Upper lobe of right lung (tissue), 1 donor: Measurements from ENCODE around the gene PPP6R1. TPM values are rescaled to one million over a fixed set of nuclear protein-coding genes. Genes with fewer than 3 reads are reported as not detected.

ENCODE experiments used
- ATAC-seq: fragments of 200-7000 bp; cut with Tn5 transposase; one replicate; pipeline ENCODE4 v1.9.1; 2020; ENCODE audit warnings: mild to moderate bottlenecking, moderate library complexity
- DNase-seq: peaks from one replicate; pipeline ENCODE4 v3.0.0-alpha.2; 2020
- H3K27ac ChIP-seq: fragments of 200-600 bp; one replicate; pipeline ENCODE4 v1.8.0; 2022
- H3K27me3 ChIP-seq: fragments of 200-600 bp; one replicate; pipeline ENCODE4 v1.8.0; 2022; ENCODE audit warnings: mild to moderate bottlenecking
- H3K36me3 ChIP-seq: fragments of 200-600 bp; one replicate; pipeline ENCODE4 v1.8.0; 2022
- H3K4me1 ChIP-seq: fragments of 200-600 bp; one replicate; pipeline ENCODE4 v1.8.0; 2022
- H3K4me3 ChIP-seq: fragments of 200-600 bp; one replicate; pipeline ENCODE4 v1.8.0; 2022; ENCODE audit warnings: mild to moderate bottlenecking
- H3K9me3 ChIP-seq: fragments of 200-600 bp; one replicate; pipeline ENCODE4 v1.8.0; 2022
- intact Hi-C: fragments of 100-400 bp; cut with DNase I; formaldehyde crosslinking; loops from one replicate; pipeline ENCODE4 v1.11.0; 2022
- total RNA-seq: library from RNA; stranded (reverse); fragmentation: NEBNext Ultra II Directional; extraction: Animal tissue kit (Norgen Biotek cat#: 25700); gene quantifications from one replicate; pipeline ENCODE4 v1.2.1, GENCODE V29; 2021
- TF ChIP-seq, protein P1 (sequence below): fragments of 200-600 bp; IDR thresholded peaks from one replicate; pipeline ENCODE4 v1.8.0; 2022; ENCODE audit warnings: antibody characterized with exemption
- donor health status: DM: no; HTN: yes; CAD: no; lungs with severe emphysema.

Gene PPP6R1
- total RNA-seq, 1 donor from 2014 or later = 61.0 TPM

DNA sequence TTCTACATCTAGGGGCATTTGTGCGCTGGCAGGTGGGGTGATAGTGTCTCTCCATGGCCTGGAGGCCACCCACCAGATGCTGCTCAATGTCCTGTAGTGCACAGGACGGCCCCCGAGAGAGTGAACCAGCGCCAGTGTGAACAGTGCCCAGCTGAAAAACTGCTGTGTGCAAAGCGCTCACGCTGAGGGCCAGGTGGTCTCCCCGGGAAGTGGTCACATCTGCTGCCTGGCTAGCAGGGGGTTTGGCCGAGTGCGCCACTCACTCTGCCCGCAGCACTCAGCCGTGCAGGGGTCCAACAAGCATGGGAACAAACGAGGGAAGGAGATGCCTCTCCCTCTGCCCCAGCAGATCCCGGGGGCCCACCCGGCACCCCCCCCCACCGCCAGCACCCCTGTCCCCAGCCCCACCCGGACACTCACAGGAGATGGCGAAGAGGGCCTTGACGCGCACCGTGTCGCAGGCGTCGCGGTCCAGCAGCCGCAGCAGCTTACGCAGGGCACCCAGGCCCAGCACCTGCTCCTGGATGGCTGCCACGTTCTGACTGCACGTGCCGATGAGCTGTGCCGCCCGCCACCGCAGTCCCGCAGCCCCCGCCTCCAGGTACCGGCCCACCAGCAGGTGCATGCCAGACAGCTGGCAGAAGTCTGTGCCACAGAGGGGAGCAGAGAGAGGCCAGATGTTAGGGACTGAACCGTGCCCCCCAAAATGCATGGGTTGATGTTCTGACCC, 15.3 kb upstream of the PPP6R1 start:
- Histone ChIP-seq H3K36me3 (peaks cover 40% of the 10 kb centered on the region), H3K4me3 (no peak overlapping the region), H3K27ac (no peak overlapping the region), H3K4me1 (peaks cover 3% of the 10 kb centered on the region), H3K9me3 (no peaks in the 10 kb centered on the region), H3K27me3 (no peaks in the 10 kb centered on the region)
- intact Hi-C loops = no loop called here
- ATAC-seq (no peak), DNase-seq (no peak)
- TF ChIP-seq, protein P1, sequence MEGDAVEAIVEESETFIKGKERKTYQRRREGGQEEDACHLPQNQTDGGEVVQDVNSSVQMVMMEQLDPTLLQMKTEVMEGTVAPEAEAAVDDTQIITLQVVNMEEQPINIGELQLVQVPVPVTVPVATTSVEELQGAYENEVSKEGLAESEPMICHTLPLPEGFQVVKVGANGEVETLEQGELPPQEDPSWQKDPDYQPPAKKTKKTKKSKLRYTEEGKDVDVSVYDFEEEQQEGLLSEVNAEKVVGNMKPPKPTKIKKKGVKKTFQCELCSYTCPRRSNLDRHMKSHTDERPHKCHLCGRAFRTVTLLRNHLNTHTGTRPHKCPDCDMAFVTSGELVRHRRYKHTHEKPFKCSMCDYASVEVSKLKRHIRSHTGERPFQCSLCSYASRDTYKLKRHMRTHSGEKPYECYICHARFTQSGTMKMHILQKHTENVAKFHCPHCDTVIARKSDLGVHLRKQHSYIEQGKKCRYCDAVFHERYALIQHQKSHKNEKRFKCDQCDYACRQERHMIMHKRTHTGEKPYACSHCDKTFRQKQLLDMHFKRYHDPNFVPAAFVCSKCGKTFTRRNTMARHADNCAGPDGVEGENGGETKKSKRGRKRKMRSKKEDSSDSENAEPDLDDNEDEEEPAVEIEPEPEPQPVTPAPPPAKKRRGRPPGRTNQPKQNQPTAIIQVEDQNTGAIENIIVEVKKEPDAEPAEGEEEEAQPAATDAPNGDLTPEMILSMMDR = no peak

DNA sequence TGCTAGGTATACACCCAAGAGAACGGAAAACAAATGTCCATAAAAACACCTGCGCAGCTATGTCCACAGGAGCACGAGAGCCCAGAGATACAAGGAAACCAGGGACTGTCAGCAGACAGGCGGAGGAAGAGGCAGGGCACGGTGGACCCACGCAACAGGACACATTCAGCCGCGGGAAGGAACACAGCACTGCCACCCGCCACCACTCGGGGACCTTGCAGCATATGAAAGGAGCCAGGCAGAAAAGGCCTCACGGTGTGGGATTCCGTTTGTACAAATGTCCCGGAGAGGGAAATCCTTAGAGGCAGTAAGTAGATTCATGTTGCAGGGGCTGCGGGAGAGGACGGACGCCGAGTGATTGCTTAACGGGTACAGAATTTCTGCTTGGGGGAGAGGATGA, 13.3 kb upstream of the PPP6R1 start:
- intact Hi-C loops = no loop called here
- no peak for DNase-seq
- H3K27me3 ChIP-seq = no peaks in the 10 kb centered on the region
- no peak overlapping the region for H3K4me3 ChIP-seq
- ATAC-seq = no peak
- no peaks in the 10 kb centered on the region for H3K9me3 ChIP-seq
- H3K36me3 ChIP-seq = peaks cover 35% of the 10 kb centered on the region
- no peak overlapping the region for H3K27ac ChIP-seq
- TF ChIP-seq, protein P1 = no peak
- no peaks in the 10 kb centered on the region for H3K4me1 ChIP-seq

- Histone ChIP-seq H3K4me3 (no peak overlapping the region), H3K27me3 (no peaks in the 10 kb centered on the region), H3K36me3 (peaks cover 26% of the 10 kb centered on the region), H3K27ac (no peak overlapping the region), H3K4me1 (no peaks in the 10 kb centered on the region), H3K9me3 (no peaks in the 10 kb centered on the region)
- DNase-seq (no peak), ATAC-seq (peak; percentile 20)
- TF ChIP-seq, protein P1 = no peak
- intact Hi-C loops = no loop called here
Observed at GRCh38 chr19:55270172-55270942, 11.5 kb upstream of the PPP6R1 start.

- ATAC-seq = no peak
- Histone ChIP-seq H3K4me1 (no peaks in the 10 kb centered on the region), H3K4me3 (no peak overlapping the region), H3K9me3 (no peaks in the 10 kb centered on the region), H3K27me3 (no peaks in the 10 kb centered on the region), H3K27ac (no peak overlapping the region), H3K36me3 (peaks cover 21% of the 10 kb centered on the region)
- DNase-seq = no peak
- TF ChIP-seq, protein P1 = no peak
- intact Hi-C loops = no loop called here
Observed at GRCh38 chr19:55269299-55269698, 10.5 kb upstream of the PPP6R1 start.

DNA sequence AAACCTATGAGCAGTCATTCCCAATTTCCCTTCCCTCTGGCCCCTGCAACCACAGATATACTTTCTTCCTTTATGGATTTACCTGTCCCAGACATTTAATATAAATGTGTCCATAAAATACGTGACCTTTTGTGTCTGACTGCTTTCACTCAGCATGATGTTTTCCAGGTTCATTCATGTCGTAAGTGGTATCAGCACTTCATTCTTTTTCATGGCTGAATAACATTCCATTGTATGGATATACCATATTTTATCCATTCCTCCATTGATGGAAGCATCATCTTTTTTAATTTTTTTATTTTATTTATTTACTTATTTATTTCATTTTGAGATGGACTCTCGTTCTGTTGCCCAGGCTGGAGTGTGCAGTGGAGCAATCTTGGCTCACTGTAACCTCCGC, 8.0 kb upstream of the PPP6R1 start:
- TF ChIP-seq, protein P1 = no peak
- no peaks in the 10 kb centered on the region for H3K4me1 ChIP-seq
- intact Hi-C loops = no loop called here
- H3K27me3 ChIP-seq = no peaks in the 10 kb centered on the region
- no peak overlapping the region for H3K4me3 ChIP-seq
- DNase-seq (no peak), ATAC-seq (no peak)
- no peaks in the 10 kb centered on the region for H3K9me3 ChIP-seq
- no peak overlapping the region for H3K27ac ChIP-seq
- H3K36me3 ChIP-seq = no peaks in the 10 kb centered on the region
